IPS DF 4.7 (cell line): ENCODE data around the gene PID1.
A peak's percentile ranks its signal among the peaks of the same experiment; 100 is the strongest.

ENCODE experiments used
- DNase-seq: peaks from one replicate; pipeline ENCODE4 v3.0.0-alpha.2; 2013; ENCODE audit warnings: low spot score; ENCODE audit errors: extremely low read depth

PID1 gene

DNA sequence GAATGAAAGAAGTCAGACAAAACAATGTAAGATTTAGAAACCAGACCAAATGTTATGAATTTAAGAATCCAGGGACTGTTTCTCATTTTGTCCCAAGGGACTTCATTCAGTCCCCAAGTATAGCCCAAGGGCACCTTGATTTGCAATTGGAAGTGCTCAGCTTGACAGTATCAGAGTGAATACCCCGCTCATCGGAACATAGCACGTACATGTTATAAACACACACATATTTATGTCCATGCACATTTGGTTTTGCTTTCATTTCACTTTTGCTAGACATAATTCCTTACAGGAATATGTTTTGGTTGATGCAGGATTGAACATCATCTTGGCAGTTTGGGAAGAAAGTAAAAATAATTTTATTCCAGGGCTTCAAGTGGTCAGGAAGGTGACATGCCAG lies 100.2 kb downstream of the PID1 start:
- no peak for DNase-seq

DNA sequence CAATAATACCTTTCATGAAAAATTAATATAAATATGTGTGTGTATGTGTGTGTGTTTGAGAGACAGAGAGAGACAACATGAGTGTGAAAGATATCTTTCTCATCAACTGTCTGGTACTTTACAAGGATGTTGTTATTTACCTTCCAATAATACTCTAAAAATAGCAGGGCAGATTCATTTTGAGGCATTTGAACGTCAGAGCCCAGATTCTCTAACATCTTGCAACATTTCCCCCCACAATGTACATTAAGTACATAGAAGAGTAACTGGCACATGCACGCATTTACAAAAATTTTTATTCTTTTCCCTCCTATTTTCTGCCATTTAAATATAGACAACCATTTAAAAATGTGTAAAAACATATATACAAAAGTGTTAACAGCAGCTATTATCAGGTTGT lies 100.9 kb downstream of the PID1 start:
- no peak for DNase-seq

DNA sequence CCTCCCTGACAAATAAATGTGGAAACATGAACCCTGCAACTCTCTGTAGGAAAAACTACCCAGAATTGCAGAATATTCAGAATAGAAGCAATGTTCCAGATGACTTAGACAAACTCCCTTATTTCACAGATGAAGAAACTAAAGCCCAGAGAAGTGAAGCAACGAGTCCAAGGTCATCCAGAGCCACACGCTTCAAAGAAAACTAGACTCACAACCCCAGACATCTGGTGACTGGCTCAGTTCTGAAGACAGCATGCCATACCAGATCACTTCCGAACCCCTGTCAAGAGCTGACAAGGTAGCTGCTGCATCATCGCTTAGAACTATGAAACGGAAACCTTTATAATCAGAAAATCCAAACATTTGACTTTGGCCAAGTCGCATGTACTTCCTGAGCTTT lies 101.3 kb downstream of the PID1 start:
- DNase-seq = no peak

DNA sequence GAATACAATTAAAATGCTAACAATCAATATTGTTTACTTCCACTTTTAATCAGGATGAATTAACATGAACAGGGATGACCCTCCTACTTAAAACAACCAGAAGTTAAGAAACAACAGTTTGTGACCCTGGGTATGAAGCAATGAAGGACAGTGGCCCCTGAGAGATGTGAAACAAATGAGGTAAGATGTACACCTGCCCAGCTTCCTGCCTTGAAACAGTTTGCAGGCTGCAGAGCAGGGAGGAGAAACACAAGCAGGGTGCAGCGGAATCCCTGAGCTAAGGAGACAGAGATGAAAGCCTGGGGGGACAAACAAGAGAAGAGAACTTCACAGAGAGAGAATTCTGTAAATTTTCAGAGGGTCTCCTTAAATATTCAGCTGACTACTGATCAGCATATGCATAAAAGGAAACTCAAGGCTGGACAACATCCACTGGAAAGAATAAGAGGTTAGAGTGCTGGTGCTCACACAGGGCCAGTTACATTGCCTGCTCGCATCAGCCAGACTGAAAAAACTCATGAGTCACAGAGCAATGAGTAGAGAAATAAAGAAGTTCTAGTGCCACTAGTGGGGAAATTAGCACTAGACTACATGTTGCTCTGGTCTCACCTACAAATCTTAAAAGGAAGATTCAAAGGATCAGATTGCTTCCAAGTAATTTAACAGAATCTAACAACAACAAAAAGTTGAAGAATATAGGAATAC lies 106.4 kb downstream of the PID1 start:
- no peak for DNase-seq

DNA sequence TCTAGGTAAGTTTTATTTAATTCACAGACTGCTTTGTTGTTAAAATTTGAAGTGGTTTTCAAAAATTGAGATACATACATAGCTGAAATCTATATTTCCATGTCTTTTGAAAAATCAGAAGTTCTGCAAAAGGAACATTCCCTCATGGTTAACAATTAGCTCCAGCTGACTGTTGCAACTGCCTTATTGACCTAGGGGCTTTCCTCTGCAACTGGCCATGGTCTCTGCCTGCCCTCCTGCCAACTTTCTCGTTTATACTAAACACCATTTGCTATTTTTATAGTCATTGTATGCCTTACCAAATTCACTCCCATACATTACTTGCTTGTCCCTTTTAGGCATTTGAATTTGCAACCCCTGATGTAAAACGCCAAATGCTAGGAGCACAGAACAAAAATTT lies 107.2 kb downstream of the PID1 start:
- no peak for DNase-seq

DNA sequence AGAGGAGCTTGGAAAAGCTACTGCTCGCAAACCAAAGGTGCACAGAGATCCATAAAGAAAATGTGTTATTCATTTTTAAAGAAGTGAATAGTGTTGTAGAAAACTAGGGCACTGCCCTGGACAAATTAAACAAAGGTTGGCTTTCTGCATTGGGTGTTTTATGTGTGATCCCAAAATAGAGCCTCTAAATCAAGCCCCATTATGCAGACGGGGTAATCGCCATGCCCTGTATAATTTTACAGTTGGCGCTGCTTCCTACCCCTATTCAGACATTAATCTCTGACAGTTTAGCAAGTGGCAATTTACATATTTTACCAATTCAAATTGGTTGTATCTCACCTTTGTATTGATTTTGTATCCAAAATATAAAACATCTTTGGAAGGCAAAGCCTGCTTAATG lies 109.1 kb downstream of the PID1 start:
- no peak for DNase-seq

DNA sequence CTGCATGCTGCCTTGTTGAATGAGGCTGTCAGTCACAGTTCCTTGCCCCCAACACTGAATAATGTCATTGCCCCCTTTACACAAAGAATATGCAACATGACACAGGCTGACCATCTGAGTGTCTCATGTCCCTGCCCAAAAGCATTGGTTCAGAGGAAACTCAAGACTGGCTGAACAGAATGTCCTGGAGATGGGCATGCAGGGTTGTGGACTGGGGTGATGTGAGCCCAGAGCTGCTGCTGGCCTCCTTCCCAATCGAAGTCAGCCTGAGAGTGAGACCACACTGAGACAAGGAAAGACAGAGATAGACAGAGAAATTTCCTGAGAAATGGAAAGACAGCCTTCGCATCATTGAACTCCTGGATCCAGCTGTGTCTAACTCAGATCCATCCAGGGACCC lies 110.1 kb downstream of the PID1 start:
- DNase-seq = no peak

DNA sequence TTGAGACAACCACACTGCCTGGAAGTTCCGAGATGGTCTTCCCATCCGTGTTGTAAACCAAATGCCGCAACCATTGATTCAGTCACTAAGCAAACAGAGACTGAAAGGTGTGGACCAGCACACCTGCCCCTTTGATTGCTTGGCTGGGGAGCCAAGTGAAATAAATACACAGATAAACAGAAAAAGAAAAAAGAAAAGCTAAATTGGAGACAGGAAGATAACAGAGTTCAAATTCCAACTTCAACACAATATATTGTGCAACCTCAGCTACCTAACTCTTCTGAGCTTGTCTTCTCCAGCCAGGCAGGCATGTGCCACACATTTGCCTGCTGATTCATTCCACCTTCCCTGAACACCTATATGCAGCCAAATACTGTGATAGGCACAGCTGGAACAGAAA lies 110.9 kb downstream of the PID1 start:
- no peak for DNase-seq

DNA sequence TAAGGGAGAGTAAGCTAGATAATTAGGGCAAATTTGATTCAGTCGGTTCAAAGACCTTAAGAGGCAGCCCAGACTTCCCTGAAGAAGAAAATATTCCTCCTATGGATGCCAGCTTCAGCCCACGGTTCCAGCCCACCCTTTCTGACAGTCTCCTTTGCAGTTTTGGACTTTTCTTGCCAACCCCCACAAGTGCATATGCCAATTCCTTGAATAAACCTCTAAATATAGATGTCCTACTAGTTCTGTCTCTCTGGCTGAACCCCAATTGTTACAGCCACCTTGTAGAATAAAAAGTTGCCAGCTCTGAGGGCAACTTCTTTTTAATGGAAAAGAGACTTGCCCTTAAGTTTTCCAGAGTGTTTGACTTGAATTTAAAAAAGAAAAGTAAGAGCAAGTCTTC lies 111.7 kb downstream of the PID1 start:
- no peak for DNase-seq

DNA sequence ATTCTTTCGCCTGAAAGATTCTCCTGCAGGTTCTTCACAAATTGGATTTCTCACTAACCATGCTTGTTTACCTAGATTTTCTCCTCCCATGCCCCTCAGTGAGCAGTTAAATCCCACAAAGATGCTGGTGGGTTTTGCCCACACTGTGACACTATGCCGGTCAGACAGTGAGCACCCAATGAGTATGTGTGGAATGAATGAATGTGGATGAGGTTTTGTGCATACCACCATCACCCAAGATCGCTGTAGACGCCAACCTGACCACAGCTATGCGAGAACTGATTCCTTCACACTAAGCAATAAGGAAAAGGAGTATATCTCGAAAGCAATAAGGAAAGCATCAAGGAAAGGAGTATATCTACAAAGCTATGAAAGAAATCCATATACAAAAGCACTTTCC lies 116.7 kb downstream of the PID1 start:
- no peak for DNase-seq

DNA sequence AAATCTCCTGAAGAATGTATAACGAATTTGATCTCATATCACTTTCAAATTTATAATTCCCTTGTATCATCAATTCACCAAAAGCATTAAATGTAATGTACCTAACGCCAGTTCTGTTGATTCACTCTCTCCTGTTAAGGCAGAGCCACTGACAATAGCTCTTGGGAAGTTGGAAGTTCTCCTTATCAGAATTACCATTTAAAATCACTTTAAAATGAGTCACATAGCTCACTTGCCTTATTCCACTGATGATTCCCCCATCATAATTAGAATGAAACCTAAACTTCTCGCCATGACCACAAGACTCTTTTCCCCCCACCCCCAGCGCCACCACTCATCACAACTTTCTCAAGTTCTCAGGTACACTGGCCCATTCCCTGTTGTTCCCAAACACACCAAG lies 117.1 kb downstream of the PID1 start:
- DNase-seq = no peak

DNA sequence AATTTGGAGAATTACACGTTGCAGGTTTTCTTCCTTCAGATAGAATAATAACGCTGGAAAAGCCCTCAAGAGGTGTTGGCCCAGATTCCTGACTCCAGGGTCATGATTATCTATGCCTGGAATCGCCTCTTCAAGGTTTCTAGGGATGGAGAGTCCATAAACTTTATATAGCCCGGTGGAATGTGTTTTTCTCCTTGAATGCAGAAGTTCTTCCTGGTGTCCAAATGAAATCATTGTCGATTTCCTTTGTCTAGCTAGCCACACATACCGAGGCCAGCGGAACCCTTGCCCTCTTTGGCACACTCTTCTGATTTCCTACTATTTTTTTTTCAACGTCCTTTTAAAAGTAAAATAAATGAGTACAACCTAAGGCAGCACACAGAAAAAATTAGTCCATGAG lies 117.8 kb downstream of the PID1 start:
- DNase-seq = no peak

DNA sequence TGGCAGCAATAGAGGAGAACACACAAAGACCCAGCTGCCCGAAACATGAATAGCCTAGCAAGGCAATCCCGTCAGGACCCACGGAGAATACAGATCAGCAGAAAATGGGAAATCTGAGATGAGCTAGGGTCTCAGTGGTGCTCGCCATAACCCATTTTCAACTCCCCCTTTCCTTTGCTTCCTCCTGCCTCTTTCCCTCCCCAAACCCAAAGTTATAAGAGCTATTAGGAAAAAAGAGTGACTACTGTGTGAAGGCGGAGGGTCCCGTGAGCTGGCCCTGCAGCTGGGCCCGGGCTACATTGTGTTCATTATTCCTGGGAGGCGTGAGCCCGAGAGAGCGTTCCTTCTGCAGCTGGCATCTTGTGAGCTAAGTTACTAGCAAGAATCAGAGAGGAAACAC lies 118.4 kb downstream of the PID1 start:
- no peak for DNase-seq

DNA sequence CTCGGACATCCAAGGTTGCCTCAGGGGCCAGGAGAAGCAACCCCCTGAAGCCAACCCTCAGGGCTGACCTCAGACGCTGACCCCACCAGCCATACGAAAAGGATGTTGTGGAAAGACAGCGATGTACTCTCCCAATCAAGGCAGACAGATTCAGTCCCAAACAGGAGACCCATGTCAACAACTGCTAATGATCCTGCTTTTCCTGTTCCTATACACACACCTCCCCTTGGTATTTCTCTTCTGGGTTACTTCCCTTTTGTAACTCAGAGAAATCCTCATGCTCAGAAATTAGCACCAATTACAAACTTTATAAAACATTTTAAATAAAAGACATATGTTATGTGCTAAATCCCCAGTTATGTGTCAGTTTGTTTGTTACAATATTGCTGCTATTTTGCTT lies 120.8 kb downstream of the PID1 start:
- no peak for DNase-seq

DNA sequence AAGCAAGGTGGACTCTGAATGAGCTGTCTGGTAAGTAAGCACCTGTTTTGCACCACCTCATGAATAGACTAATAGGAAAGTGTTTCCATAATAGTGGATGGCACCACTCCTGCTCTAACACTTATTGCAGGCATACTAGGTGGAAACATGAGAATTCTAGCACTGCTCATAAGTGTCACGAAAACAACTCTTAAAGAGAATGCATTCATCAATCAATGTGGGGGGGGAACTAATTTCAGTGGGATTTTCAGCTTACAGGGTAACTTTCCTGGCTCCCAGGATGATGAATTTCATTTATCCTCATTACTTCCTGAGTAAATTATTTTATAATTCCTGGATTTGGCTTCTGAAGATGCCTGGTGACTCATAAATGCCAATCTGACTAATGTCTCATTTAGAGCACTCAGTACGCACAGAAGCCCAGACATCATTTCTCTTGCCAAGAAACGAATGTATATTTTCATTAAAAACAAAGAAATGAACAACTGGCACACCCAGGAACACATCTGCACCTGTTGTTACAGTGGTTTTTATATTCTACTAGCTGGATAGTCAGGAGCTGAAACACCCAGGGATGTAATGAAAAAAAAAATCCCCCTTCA lies 129.6 kb downstream of the PID1 start:
- no peak for DNase-seq

DNA sequence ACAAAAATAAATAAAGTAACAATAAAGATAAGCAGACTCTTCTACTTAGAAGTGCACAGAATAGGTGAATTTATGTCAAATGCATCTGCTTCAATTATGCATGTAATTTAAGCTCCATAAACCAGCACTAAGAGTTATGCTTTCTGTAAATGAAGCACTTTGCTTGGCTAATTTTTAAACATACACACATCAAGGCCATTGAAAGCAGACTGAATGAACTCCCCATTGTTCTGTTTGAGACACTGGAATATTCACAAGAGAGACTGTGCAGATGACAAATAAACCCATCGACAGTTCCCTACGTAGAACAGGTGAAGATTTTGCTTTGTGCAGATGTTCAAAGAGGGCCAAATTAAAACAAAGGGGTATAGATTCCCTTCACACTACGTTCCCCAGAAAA lies 133.4 kb downstream of the PID1 start:
- no peak for DNase-seq

DNA sequence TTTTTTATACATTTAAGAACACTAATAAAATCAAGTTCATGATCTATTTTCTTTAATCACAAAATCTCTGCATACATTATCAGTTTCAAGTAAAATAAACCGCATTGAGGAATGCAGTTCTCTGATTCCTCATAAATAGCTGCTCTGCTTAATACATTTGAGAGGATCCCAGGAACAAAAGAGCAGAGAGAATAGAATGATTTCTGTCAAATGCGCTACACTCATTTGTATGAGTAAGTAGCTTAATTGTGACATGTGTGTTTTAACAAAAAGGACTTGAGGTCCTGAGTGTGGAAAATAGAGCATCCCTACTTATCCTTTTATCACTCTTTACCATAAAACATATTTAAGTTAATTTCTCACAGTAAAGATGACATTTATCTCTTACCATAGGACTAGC lies 134.0 kb downstream of the PID1 start:
- no peak for DNase-seq

DNA sequence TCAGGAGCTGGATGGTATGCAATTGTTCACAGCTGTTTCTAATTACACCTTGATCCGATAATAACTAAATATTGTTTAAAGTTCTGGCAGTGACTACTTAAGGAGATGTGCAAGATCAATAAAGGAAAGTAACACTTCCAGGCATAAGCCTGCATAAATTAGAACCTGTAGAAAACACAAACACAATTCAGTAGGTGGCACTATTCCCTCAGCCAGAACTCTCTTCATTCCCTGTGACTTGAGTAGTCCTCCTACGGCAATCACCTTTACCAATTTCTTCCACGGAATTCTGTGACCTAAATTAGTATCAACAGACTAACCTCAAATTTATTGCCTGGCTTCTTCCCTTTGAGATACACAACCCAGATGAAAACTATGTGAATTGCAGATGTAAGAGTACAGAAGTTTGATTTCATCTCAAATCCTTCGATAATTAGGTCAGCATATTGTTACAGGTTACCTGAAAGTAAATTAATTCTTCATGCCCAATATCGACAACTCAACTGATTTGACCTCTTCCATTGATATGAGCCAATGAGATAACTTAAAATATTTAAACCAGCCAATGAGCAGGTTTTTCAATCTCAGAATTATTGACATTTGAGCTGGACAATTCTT lies 137.8 kb downstream of the PID1 start:
- peak; percentile 51 for DNase-seq

DNA sequence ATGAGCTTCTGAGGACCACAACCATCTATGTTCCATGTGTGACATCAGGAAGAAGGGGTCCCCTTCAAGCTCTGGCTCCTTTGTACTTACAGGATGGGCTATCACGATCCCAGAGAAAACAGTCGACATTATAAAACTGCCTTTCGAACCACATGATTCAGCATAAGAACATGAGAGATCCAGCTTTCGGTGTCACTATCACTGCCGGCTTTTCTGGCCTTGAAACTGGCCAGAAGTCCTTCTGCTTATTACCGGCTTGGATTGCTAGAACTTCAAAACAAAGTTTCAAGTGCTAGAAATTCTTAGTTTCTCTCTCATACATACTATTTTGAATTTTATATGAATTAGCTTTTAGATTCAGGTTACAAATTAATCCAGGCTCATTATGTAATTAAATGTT lies 138.9 kb downstream of the PID1 start:
- no peak for DNase-seq

DNA sequence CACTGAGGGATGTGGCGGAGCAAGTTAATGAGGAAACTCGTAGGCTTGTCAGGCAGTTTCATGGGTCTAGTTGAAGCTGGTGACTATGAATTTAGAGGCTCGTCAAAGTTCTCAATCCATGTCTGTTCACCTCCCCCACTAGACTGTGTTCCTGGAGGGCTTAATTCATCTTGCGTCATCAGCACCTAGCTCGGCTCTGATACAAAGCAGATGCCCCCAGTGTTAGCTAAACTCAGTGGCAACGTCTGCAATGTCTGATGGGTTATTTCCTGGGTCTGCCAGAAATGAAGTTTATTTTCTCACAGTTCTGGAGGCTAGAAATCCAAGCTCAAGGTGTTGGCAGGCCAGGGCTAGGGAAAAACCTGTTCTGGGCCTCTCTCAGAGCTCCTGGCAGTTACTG lies 140.6 kb downstream of the PID1 start:
- DNase-seq = no peak

DNA sequence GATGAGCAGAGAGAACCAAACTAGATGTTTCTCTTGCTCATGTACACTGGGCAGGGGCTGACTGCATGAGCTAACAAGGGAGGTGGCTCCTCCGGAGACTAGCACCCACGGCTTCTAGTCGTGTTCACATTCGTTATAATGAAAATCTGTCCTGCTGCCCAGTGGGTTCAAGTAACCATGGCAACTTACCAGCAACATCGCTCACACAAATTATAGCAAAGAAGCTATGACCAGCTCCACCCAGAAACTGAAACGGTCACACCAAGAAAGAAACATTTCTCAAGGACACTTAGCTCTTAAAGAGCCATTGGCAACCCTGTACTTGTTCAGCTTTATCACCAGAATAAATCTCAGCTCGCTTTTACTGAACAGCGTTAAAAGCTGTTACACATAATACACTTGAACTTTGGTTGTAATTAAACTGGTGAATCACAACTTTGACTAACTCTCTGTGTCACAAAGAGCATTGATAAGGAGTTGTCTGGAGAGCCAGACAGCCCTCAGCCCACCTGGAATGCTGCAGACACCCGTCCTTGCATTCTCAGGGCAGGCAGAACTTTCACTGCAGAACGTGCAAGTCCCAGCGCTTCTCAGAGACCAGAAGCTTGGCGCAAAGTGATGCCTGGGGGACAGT lies 141.2 kb downstream of the PID1 start:
- no peak for DNase-seq

DNA sequence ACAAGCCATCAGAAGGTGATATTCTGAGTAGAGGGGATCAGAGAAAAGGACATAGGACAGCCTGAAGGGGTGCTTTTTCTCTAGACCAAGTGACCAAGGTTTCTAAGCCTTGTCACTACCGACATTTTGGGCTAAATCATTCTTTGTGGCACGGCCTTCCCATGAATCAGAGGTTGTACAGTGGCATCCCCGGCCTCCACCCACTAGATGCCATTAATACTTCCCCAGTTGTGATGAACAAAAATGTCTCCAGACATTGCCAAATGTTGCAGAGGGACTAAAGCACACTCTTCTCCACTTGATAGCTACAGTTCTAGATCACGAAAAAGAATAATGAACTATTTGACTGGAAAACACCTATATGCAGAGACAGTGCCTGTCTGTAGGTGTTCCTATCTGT lies 143.6 kb downstream of the PID1 start:
- DNase-seq = no peak

DNA sequence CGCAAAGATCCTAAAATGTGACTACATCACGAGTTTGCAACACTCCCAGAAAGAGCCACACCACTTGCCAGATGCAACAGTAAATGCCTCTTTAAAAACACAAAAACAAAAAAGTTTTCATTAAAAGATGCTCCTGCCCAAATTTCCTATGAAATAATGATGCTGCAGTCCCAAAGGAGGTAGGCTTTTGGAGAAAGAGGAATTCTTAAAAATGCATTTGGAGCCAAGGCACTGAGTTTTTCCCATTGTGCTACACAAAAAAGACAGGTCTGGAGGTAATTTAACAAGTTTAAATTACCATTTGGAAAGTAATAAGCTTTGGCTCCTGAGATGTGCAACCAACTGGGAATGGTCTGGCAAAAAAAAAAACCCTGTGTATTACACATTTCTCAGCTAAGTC lies 145.0 kb downstream of the PID1 start:
- no peak for DNase-seq
